ENCODE measurements around the gene APOBEC3A.

The APOBEC3A gene

DNA sequence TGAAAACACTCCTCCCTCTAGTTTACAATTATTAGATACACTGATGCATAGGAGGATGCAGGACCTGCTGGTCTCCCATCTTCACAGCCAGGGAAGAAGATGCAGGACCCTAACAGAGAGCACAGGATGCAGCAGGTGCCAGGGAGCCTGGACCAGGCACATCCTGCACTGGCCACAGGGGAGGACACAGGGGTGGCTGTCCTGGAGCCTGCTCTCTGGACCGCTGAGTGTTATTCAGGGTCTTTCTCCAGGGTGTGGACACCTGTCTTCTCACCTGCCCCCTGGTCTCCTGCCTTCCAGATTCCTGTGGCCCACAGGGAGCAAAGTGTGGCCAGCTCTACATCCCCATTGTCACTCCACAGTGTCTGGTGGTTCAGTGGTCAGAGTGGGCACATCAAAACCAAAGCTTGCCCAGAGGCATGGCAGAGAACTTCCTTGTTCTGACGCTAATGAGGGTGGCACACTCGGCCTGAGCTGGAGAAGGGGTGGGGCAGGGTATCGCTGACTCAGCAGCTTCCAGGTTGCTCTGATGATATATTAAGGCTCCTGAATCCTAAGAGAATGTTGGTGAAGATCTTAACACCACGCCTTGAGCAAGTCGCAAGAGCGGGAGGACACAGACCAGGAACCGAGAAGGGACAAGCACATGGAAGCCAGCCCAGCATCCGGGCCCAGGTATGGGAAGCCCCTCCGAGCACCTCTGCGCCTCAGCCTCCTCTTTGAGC lies at the start of gene APOBEC3A:
APOBEC3A (plus strand) TSS at position 564 of the 725 bp plus-strand sequence; CDS start at position 647, 83 bp downstream.
- DNase-seq (ENCODE audit: low read depth in 1 of 2, low spot score in 1 of 2): no peak

GRCh38 chr22:38907767-38908166 lies 49.6 kb upstream of the APOBEC3A start:
- no peak for DNase-seq (ENCODE audit: low read depth in 1 of 2, low spot score in 1 of 2)

- no peak for DNase-seq (ENCODE audit: low read depth in 1 of 2, low spot score in 1 of 2)
These were observed 46.0 kb upstream of the APOBEC3A start for GRCh38 chr22:38911434-38911833.

DNA sequence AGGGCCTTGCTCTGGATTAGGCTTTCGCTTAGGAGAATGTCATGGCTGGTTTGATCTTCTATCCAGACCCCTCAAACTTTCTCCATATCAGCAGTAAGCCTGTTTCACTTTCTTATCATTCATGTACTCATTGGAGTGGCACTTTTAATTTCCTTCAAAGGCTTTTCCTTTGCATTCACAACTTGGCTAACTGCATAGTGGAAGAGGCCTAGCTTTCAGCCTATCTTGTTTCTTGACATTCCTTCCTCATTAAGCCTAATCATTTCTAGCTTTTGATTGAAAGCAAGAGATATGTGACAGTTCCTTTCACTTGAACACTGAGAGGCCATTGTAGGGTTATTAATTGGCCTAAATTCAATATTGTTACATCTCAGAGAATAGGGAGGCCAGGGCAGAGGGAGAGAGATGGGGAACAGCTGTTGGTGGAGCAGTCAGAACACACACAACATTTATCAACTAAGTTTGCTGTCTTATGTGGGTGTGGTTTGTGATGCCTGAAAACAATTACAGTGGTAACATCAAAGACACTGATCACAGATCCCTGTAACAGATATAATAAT lies 37.7 kb upstream of the APOBEC3A start:
- DNase-seq (ENCODE audit: low read depth in 1 of 2, low spot score in 1 of 2): no peak

- DNase-seq (ENCODE audit: low read depth in 1 of 2, low spot score in 1 of 2): no peak
These were observed 36.3 kb upstream of the APOBEC3A start for GRCh38 chr22:38921120-38921519.

DNA sequence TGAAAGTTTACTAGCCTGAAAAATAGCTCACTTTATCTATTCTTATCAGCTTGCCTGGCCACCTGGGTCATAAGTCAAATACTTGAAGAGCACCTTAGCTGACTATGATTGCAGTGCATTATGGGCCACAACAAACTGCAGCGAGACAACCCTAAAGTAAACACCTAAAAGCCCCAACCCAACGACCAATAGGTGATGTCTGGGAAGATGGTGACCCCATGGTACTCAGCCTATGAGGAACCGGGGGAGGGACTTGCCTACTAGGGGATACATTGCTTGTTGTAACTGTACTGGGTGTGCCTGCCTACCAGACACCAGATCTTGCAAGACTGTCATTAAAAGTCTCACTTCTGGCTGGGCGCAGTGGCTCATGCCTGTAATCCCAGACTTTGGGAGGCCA lies 35.6 kb upstream of the APOBEC3A start:
- no peak for DNase-seq (ENCODE audit: low read depth in 1 of 2, low spot score in 1 of 2)

DNA sequence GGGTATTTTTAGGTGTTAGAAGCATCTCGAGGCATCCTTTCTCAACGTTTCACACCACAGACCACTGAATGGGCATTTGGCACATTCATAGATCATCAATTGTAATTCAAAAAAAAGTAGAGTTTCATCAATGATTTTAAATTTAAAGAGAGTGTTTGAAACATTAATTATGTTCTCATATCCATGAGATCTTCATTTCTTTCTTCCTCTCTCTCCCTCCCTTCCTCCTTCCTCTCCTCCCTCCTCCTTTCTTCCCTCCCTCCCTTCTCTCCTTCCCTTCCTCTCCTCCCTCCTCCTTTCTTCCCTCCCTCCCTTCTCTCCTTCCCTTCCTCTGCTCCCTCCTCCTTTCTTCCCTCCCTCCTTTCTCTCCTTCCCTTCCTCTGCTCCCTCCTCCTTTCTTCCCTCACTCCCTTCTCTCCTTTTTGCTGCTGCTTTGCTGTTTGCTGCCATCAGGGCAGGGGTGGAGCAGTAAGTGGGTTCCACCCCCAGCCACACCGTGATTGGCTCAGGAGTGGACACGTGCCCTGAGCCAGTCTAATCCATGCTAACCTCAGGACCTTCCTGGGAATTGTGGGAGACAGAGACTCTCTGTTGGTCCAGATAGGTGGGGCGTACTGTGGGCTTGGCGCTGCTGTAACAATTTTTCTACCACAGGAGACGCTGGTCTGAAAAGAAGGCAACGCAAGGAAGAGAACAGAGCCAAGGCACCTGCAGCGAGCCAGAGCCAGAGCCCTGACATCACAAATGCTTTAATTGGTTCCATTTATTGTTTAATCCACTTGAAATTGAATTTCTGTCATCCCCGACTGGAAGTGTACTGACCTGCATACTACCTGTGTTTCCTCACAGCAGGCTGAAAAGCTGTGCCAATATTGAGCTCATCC lies 33.7 kb upstream of the APOBEC3A start:
- DNase-seq (ENCODE audit: low read depth in 1 of 2, low spot score in 1 of 2): no peak

DNA sequence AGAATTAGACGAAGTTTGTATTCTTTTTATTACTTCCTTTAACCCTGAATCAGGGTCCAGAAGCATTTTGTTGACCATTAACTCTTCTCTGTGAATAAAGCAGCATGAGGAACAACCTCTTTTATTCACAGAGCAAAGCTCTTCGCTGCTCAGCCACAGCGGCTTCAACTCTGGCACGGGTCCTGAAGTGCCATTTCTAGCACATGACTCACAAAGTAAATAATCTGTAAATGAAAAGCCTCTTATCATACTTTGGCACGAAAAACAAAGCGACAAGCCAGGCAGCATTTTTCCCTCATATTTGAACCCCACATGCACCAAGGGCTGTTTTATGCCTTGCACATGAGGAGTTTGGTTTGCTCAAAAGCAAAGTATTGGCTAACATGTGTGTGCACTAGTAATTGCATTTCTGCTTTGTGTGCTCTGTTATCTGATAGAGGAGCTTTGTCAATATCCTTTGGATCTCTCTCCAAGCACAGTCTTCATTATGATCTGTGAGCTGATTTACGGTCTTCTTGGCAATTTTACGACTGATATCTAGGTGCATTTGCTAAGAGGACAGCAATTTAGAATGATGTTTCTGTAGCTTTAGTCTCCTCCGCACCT lies 33.0 kb upstream of the APOBEC3A start:
- no peak for DNase-seq (ENCODE audit: low read depth in 1 of 2, low spot score in 1 of 2)

GRCh38 chr22:38925571-38926041 lies 31.8 kb upstream of the APOBEC3A start:
- no peak for DNase-seq (ENCODE audit: low read depth in 1 of 2, low spot score in 1 of 2)

GRCh38 chr22:38927033-38927781 lies 30.2 kb upstream of the APOBEC3A start:
- DNase-seq (ENCODE audit: low read depth in 1 of 2, low spot score in 1 of 2): peak; percentile 25 to 26

DNA sequence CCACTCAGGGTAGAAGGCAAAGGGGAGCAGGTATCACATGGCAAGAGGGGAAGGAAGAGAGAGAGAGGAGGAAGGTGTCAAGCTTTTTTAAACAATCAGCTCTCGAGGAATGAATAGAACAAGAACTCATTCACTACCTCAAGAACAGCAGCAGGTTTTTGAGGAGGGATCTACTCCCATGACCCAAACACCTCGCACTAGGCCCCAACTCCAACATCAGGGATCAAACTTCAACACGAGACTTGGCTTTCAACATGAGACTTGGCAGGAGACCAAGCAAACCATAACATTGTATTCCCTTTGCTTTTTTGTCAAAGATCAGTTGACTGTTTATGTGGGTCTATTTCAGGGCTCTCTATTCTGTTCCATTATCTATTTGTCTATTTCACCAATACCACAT lies 26.9 kb upstream of the APOBEC3A start:
- no peak for DNase-seq (ENCODE audit: low read depth in 1 of 2, low spot score in 1 of 2)

DNA sequence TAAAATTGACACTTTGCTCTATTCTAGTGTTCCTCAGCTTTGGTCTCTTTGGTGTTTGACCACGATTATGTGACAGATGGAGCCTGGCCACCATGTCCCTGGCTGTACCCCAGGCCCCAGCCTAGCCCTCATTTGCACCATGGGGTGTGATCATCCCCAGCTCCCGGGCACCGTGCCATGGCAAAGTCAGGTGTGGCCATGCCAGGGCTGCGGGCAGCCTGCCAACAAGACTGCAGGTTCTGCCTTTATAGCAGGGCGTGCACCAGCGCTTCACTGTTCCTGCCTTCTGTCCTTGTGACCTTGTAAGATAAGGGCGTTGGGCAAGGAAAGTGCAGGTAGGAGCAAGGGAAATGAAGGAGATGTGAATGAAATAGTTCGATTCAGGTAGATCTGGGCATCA lies 22.4 kb upstream of the APOBEC3A start:
- DNase-seq (ENCODE audit: low read depth in 1 of 2, low spot score in 1 of 2): no peak

DNA sequence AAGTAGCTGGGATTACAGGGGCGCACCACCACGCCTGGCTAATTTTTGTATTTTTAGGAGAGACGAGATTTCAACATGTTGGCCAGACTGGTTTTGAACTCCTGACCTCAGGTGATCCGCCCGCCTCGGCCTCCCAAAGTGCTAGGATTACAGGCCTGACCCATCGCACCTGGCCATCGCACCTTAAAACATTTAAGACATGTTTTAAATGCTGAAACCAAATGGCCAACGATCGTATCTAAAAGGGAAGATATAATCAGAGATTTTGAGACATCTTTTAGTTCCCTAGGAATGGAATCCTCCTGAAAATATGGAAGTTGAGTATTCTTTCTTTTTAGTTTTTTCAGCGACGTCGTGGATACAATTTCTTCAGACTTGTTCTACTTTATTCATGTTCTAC lies 21.8 kb upstream of the APOBEC3A start:
- no peak for DNase-seq (ENCODE audit: low read depth in 1 of 2, low spot score in 1 of 2)

DNA sequence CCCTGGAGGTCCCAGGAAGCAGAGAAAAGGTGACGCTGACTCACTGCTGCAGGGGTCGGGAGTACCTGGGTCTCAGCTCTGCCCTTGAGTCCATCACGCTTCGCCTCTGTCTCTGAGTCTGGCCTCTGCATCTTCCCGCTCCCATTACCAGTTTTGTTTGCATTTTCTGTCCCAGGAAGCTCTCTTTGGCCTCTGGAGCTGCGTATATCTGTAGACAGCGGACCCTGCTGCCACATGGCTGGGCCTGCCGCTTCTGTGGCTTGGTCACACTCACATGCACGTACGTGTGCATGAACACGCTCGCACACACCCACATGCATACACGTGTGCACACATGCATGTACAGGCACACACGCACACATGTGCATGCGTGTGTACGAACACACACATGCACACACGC lies 20.8 kb upstream of the APOBEC3A start:
- DNase-seq (ENCODE audit: low read depth in 1 of 2, low spot score in 1 of 2): no peak

DNA sequence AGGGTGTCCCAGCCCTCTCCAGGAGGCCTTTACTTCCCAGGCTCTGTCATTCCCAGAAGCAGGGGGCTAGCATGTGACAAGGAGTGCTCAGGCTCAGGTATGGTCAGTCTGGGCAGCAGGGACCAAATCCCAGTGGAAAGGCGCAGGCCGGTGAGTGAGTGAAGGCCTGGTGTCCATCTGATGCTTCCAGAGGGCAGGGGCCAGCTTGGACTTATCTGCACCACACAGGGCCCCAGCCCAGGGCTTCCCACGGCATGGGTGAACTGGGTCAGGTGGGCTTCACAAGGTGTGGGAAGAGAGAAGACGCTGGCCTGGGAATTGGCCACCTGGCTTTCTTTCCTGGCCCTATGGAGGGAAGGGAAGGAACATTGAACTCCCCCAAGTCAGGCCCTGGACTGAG lies 20.4 kb upstream of the APOBEC3A start:
- no peak for DNase-seq (ENCODE audit: low read depth in 1 of 2, low spot score in 1 of 2)

GRCh38 chr22:38937541-38937940 lies 19.9 kb upstream of the APOBEC3A start:
- DNase-seq (ENCODE audit: low read depth in 1 of 2, low spot score in 1 of 2): no peak

DNA sequence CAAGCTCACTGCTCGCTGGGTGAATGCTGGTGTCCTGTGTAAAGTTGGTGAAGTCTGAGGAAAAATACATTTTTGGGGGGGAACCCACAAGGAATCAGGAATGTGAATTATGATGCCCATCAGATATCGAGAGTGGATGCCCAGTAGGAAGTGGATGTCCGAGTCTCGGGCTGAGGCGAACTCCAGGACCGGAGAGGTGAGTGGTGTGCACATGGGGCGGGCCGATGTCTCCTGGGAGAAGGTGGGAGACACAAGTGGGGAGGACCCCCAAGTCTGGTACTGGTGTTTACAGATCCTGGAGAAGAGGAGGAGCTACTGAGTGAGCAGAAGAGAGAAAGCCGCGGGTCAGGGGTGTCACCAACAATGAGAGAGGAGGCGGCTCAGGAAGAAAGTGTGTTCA lies 19.2 kb upstream of the APOBEC3A start:
- no peak for DNase-seq (ENCODE audit: low read depth in 1 of 2, low spot score in 1 of 2)

GRCh38 chr22:38938925-38939324 lies 18.5 kb upstream of the APOBEC3A start:
- no peak for DNase-seq (ENCODE audit: low read depth in 1 of 2, low spot score in 1 of 2)

GRCh38 chr22:38940811-38941384 lies 16.5 kb upstream of the APOBEC3A start:
- no peak for DNase-seq (ENCODE audit: low read depth in 1 of 2, low spot score in 1 of 2)

GRCh38 chr22:38941488-38941987 lies 15.9 kb upstream of the APOBEC3A start:
- peak; percentile 43 to 78 for DNase-seq (ENCODE audit: low read depth in 1 of 2, low spot score in 1 of 2)
